Measurements from ENCODE around the gene PDAP1.

- TF ChIP-seq EZH2 (IDR thresholded peaks at IDR 0.05) (no peak), FOXP2 (optimal IDR thresholded peaks at IDR 0.05; ENCODE audit: control extremely low read depth, extremely low read length, insufficient read depth) (no peak), POLR2AphosphoS5 (IDR thresholded peaks at IDR 0.05; ENCODE audit: borderline replicate concordance, low read depth, low read length) (0 out of 2 replicates have a peak, but pooled peaks have one; percentile 51)
These were observed 49.5 kb upstream of the PDAP1 start for GRCh38 chr7:99457650-99458493.
